Measurements from ENCODE around the gene TGM3. TPM values are rescaled to one million over a fixed set of nuclear protein-coding genes. Genes with fewer than 3 reads are reported as not detected.
A peak's percentile ranks its signal among the peaks of the same experiment; 100 is the strongest.

The TGM3 gene
- total and polyA plus RNA-seq, 2 of the 4 experiments (the other 2 are of a cell fraction): not detected

GRCh38 chr20:2323051-2323450, 27.2 kb downstream of the TGM3 start:
- no peak overlapping the region for H4K5ac ChIP-seq (ENCODE audit: low read depth, low read length)

More at GRCh38 chr20:2323051-2323450, 27.2 kb downstream of the TGM3 start:
- no peak for DNase-seq
- Histone ChIP-seq H2AFZ (replicated peaks; ENCODE audit: low read length, poor library complexity) (no peak overlapping the region), H3K4ac (ENCODE audit: low read depth, low read length) (no peak overlapping the region), H2AK9ac (replicated peaks; ENCODE audit: low read depth, low read length, poor library complexity) (no peak overlapping the region), H3K79me1 (ENCODE audit: low read depth in 1 of 2, low read length in 2 of 2) (no peaks in the 10 kb centered on the region), H3K9me1 (ENCODE audit: insufficient read depth, low read length) (no peaks in the 10 kb centered on the region), H3K14ac (replicated peaks; ENCODE audit: low read depth, low read length) (no peak overlapping the region), H2BK20ac (ENCODE audit: low read depth, low read length) (no peak overlapping the region), H3K4me1 (ENCODE audit: control insufficient read depth, insufficient read depth, low read length) (no peaks in the 10 kb centered on the region), H2BK15ac (ENCODE audit: low read depth, low read length) (no peak overlapping the region), H4K91ac (ENCODE audit: insufficient read depth, low read depth, low read length) (no peak overlapping the region), H4K8ac (ENCODE audit: low read depth in 2 of 2, low read length in 2 of 2) (no peak overlapping the region), H3K27me3 (ENCODE audit: control insufficient read depth, insufficient read depth, low read length) (no peaks in the 10 kb centered on the region; the same call in 1 of the 2 replicates), H4K20me1 (ENCODE audit: insufficient read depth, low read length) (no peaks in the 10 kb centered on the region), H3K9me3 (ENCODE audit: control insufficient read depth, insufficient read depth, low read length) (no peaks in the 10 kb centered on the region), H3K4me2 (ENCODE audit: low read depth, low read length) (no peak overlapping the region), H2BK5ac (ENCODE audit: low read depth, low read length, poor library complexity, severe bottlenecking) (no peak overlapping the region), H3K36me3 (ENCODE audit: control insufficient read depth, insufficient read depth, low read length) (no peaks in the 10 kb centered on the region), H3K27ac (ENCODE audit: insufficient read depth, low read length) (no peak overlapping the region), H3K9ac (ENCODE audit: low read depth, low read length) (no peak overlapping the region), H3K23ac (ENCODE audit: low read depth, low read length) (no peak overlapping the region), H2AK5ac (ENCODE audit: low read depth, low read length) (no peak overlapping the region), H2BK120ac (ENCODE audit: low read depth, low read length) (no peak overlapping the region), H3K56ac (ENCODE audit: extremely low read depth, insufficient read depth, low read length) (no peak overlapping the region), H3K18ac (ENCODE audit: low read depth, low read length) (no peak overlapping the region), H3K4me3 (ENCODE audit: insufficient read depth, low read depth, low read length) (no peak overlapping the region)
- CTCF ChIA-PET: no interaction called here
- TF ChIP-seq FOS (IDR thresholded peaks at IDR 0.05; ENCODE audit: low read depth, low read length) (no peak), CEBPB (IDR thresholded peaks at IDR 0.05; ENCODE audit: low read depth, low read length) (0 out of 2 replicates have a peak, but pooled peaks have one; percentile 14)
- intact Hi-C loops (cut with micrococcal nuclease): no loop called here
- dilution Hi-C loops (cut with HindIII; ENCODE audit: low sequenced_read_pairs, unreplicated experiment): no loop called here
- BruUV-seq (replicated peaks): no TSS peak
- no CpG with 5 or more reads among the region's 2 CpGs for WGBS, 2 experiments (ENCODE audit: extremely low coverage in 2 of 2, insufficient read length in 1 of 2)
- POLR2A ChIA-PET (ENCODE audit: unreplicated experiment): no interaction called here
- in situ Hi-C loops (cut with MboI; ENCODE audit: low sequenced_read_pairs): no loop called here
- no peak for ATAC-seq (ENCODE audit: low read depth)
